HFFc6 (cell line): ENCODE data around the gene RASSF4. TPM values are rescaled to one million over a fixed set of nuclear protein-coding genes. Genes with fewer than 3 reads are reported as not detected.

Experiments used
- DNase-seq: peaks from one replicate; pipeline ENCODE4 v3.0.0-alpha.2; 2018
- H3K27ac Mint-ChIP-seq: 2 replicates; pipeline ENCODE4 v1.8.0; 2020; ENCODE audit warnings: mild to moderate bottlenecking, mixed read lengths
- H3K27me3 Mint-ChIP-seq: 2 replicates; pipeline ENCODE4 v1.8.0; 2021; ENCODE audit warnings: mild to moderate bottlenecking, moderate library complexity, mixed read lengths; ENCODE audit not compliant: insufficient read depth
- H3K36me3 Mint-ChIP-seq: 2 replicates; pipeline ENCODE4 v1.8.0; 2021; ENCODE audit warnings: low read depth, mixed read lengths
- H3K4me1 Mint-ChIP-seq: 2 replicates; pipeline ENCODE4 v1.8.0; 2020; ENCODE audit warnings: low read depth, mixed read lengths
- H3K4me3 Mint-ChIP-seq: 2 replicates; pipeline ENCODE4 v1.8.0; 2020; ENCODE audit warnings: mild to moderate bottlenecking, moderate library complexity, mixed read lengths
- H3K9me3 Mint-ChIP-seq: 2 replicates; pipeline ENCODE4 v1.8.0; 2020; ENCODE audit warnings: mild to moderate bottlenecking, mixed read lengths
- CTCF ChIP-seq: fragments of 200-600 bp; sonication (generic); IDR thresholded peaks from 2 replicates; pipeline ENCODE4 v1.5.0; 2021; ENCODE audit warnings: antibody characterized with exemption, mild to moderate bottlenecking
- total RNA-seq, 6 experiments: library from RNA; stranded (reverse); fragmentation: NEBNext Ultra II Directional; extraction: Animal tissue kit (Norgen Biotek cat#: 25700); gene quantifications; 2 replicates in 1 of 6; 3 replicates in 5 of 6; pipeline ENCODE4 v1.2.3, GENCODE V29; 2021

RASSF4 gene
- total RNA-seq, 6 experiments from 2014 or later = 1.1 to 3.8 (median 2.9) TPM

DNA sequence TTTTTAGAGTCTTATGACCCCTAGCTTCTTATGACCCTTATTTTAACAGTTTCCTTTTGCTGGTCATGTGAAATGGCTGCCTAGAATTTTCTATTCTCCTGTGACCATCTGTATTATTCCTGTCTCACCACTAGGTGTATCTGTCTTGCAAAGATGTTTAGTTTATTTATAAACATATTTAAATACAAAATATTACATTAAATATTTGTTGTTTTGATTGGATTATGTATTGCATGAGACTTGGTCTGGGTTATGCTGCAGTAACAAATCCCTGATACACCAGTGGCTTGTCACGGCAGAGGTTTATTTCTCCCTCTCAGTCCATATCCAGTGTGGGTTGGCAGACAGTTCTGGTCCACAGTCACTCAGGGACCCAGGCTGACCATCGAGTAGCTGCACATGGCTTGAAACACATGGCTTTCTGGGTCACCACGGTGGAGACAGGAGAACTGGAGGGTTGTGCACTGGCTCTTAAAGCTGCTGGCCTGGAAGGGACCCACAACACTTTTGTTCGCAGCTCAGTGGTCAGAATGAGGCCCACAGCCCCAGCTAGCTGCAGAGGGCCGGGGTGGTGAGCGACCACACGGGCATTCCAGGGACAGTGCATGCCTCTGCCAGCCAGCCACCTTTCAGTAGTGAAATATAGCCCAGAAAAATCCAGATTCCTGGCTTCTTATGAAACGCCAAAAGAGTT is 7.4 kb downstream of the RASSF4 start:
- H3K4me3 Mint-ChIP-seq = no peak overlapping the region

DNA sequence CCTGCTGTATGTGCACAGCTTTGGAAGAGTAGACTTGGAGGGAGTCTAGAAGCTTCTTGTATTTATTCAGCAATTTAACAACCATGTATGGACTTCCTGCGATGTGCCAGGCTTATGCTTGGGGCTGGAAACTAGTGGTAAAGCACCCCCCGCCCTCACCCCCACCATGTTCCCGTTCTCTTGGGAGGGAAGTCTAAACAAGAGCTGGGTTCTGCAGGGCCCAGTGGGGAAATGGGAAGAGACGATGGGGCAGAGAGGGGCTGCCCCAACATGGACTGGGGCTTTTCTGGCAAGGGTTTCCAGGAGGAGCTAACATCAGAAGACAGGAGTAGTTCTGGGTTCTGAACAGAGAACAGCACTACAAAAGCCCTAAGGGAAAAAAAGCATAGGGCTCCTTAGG is 8.0 kb downstream of the RASSF4 start:
- no peaks in the 10 kb centered on the region for H3K36me3 Mint-ChIP-seq
- peaks cover 5% of the 10 kb centered on the region for H3K27me3 Mint-ChIP-seq
- H3K27ac Mint-ChIP-seq = no peak overlapping the region
- no peaks in the 10 kb centered on the region for H3K9me3 Mint-ChIP-seq
- peaks cover 24% of the 10 kb centered on the region for H3K4me1 Mint-ChIP-seq
- no peak overlapping the region for H3K4me3 Mint-ChIP-seq
- no peak for DNase-seq
- TF ChIP-seq CTCF = no peak

More for the DNA sequence above, 7.4 kb downstream of the RASSF4 start:
- no peak overlapping the region for H3K27ac Mint-ChIP-seq
- peaks cover 24% of the 10 kb centered on the region for H3K4me1 Mint-ChIP-seq
- TF ChIP-seq CTCF = peak; percentile 74
- no peaks in the 10 kb centered on the region for H3K36me3 Mint-ChIP-seq
- DNase-seq = no peak
- no peaks in the 10 kb centered on the region for H3K9me3 Mint-ChIP-seq
- H3K27me3 Mint-ChIP-seq = peaks cover 5% of the 10 kb centered on the region

DNA sequence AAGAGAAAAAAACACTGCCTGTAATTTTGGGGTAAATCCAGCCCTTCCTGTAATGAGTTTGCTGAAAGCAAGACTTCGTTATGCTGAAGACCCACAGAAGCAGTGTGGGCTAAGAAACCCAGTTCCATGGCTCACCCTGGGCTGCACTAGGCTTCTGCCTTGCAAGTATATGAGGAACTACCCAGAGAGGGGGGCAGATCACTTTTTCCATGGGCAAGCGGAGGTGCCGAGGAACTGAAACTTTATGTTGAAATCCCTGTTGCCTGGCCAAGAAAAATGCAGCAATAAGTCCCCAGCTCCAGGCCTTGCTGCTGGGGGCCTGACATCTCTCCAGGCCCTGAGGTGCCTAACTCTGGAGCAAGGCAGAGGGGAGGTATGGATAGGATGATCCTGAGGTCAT is 8.5 kb downstream of the RASSF4 start:
- TF ChIP-seq CTCF = no peak
- H3K9me3 Mint-ChIP-seq = no peaks in the 10 kb centered on the region
- H3K4me1 Mint-ChIP-seq = peaks cover 24% of the 10 kb centered on the region

GRCh38 chr10:44968500-44969400 is 9.1 kb downstream of the RASSF4 start:
- peaks cover 5% of the 10 kb centered on the region for H3K27me3 Mint-ChIP-seq
- H3K4me1 Mint-ChIP-seq = peaks cover 22% of the 10 kb centered on the region
- TF ChIP-seq CTCF = no peak
- no peaks in the 10 kb centered on the region for H3K36me3 Mint-ChIP-seq
- no peak overlapping the region for H3K27ac Mint-ChIP-seq
- H3K9me3 Mint-ChIP-seq = no peaks in the 10 kb centered on the region
- no peak for DNase-seq
- no peak overlapping the region for H3K4me3 Mint-ChIP-seq

More for the DNA sequence above, 8.5 kb downstream of the RASSF4 start:
- Mint-ChIP-seq H3K27ac (no peak overlapping the region), H3K27me3 (peaks cover 5% of the 10 kb centered on the region), H3K4me3 (no peak overlapping the region), H3K36me3 (no peaks in the 10 kb centered on the region)
- no peak for DNase-seq

DNA sequence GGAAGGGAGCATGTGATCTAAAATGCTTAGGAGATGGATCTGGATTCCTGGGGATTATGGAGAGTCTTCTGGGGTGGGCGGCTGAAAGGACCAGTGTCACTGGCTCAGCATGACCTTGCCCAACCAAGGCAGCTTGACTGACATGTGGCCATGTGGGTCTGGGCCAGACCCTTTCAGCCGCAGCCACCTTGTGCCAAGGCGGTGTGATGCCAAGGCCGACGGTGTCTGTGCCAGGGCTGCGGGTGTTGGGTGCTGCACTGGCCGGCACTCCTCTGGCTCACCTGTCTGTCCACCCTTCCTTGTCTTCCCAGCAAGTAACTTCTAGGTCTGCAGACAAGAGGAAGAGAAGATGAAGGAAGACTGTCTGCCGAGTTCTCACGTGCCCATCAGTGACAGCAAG is 10.3 kb downstream of the RASSF4 start:
- Mint-ChIP-seq H3K4me1 (peaks cover 15% of the 10 kb centered on the region), H3K27ac (no peak overlapping the region), H3K4me3 (no peak overlapping the region), H3K9me3 (no peaks in the 10 kb centered on the region), H3K36me3 (no peaks in the 10 kb centered on the region), H3K27me3 (peaks cover 5% of the 10 kb centered on the region)
- DNase-seq = no peak
- TF ChIP-seq CTCF = no peak
